DMS53 treated with DMSO at 0.1 percent for 48 hours (cell line): ENCODE data around the gene SRP54.
A peak's percentile ranks its signal among the peaks of the same experiment; 100 is the strongest.
"Not testable (repeated sequence)": the region's sequence is repeated elsewhere in the genome, so short reads cannot be mapped to it uniquely, and the experiment has no call there.

ENCODE experiments used
- DNase-seq: peaks from one replicate; lab custom pipeline; 2025; ENCODE audit not compliant: unreplicated experiment; lab: John Stamatoyannopoulos, UW

SRP54 gene

DNA sequence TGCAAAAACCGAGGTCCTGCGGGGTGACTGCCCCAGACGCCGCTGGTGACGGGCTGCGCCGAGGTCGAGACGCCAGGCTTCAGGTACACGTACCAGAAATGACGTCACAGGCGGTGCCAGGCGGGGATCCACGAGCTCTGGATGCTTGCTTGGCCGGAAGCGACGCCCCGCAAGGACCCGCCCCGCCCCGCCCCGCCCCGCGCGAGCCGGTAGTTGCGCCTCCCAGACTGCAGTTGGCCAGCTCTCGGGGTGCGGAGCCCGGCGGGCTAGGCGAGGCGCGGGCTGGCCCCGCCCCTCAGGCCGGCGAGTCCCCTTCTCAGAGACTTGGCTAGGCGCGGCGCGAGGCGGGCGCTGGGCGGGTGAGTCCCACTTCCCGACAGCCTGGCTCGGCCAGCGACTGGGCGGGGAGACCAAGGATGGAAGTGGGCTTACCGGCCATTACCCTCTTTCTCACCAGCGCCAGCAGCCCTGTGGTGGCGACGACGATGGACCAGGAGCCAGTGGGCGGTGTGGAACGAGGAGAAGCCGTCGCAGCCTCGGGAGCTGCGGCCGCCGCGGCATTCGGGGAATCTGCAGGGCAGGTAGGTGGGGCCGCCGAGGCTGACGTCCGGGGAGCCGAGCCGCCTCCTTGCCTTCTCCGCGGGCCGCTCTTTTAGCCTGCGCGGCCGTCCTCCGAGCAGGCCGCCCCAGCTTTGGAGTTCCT lies 63.4 kb downstream of the SRP54 start, which contains the start of gene FAM177A1:
TSS of gene FAM177A1 (plus strand) at position 225 of the 703 bp plus-strand sequence. CDS start at position 417, 192 bp downstream.
- peak; percentile 69 for DNase-seq

DNA sequence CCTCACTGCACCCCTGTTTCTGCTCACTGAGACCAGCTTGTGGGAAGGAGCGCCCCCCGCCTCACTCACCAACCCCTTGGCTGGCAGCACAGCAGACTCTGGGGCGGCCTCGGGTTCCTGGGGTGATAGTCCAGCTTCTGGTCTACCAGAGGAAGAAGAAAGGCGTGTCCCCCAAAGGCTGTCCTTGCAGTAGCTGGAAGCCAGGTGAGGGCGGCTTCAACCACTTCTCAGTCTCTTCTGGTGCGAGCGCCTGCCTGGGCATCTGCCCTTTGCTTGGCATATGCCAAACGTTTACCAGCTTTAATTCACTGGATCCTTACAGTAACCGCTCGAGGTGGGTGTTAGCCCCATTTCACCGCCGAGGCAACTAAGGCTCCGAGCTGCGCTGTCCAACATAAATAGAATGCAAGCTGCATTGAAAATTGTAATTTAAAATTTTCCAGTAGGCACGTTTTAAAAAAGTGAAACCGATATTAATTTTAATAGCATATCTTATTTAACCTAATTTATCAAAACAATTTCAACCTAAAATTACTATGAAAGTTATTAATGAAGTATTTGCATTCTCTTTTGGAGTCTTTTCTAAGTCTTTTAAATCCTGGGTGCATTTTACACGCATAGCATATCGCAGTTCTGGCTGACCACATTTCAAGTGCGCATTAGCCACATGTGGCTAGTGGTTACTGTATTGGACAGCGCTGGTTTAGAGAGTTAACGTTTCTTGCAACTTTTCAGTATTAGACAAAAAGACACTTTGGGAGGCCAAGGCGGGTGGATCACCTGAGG lies 64.2 kb downstream of the SRP54 start:
- DNase-seq, result no peak

DNA sequence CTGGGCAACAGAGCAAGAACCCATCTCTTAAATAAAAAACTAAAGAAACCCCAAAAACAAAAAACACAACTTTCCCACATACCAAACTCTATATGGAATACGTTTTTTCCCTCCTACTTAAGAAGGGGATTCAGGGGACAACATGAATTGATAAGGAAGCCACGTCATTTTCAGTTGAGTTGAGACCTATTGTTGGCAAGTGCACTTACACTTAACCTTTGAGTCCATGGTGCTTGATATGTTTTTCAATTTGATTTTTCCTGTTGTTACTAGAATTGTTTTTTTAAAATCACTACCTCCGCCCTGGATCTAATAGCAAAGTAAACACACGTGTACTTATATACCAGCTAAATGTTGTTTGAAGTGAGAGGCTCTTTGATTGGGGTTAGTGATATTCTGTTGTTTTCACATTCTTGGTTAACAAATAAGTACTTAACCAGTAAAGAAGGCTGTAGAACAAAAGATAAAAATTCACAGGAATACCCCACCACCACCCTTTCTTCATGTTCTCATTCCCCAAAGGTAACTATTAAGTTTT lies 65.3 kb downstream of the SRP54 start:
- peak; percentile 17 for DNase-seq

DNA sequence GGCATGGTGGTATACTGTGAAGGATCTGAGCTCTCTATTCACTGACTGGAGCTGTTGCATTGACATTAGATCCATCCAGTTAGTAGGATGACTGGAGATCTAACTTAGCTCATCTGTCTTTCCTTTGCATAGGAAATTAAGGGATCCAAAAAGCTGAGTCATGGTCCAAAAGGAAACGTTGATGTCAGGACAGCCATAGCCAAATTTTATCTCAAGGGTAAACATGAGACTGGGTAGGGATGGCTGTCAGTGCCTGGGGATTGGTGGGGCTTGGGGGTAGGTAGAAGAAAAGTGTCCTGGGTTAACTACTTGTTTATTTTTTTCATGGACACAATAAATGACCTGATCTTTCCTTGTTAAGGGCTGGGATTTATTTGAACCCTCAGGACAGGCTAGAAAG lies 67.9 kb downstream of the SRP54 start:
- no peak for DNase-seq

DNA sequence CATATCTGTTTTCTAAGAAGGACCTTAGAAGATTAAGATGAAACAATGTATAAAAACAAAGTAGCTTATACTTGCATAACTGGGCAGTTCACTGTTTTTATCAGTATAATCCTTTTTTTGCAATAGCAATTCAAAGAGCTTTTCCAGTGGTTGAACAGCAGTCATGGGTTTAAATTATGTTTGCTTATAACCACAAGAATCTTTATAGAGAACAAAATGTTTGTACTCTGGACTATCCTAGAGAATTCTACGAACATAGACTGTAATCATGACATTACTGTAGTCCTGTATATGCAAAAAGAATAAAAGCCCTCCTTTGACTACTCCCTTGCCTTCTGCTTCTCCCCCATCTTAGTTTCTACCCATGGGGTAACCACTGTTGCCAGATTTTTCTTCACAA lies 69.0 kb downstream of the SRP54 start:
- DNase-seq, result no peak

GRCh38 chr14:35052637-35053036 lies 69.8 kb downstream of the SRP54 start:
- no peak for DNase-seq

GRCh38 chr14:35061113-35061791 lies 78.5 kb downstream of the SRP54 start:
- not testable (repeated sequence) for DNase-seq

DNA sequence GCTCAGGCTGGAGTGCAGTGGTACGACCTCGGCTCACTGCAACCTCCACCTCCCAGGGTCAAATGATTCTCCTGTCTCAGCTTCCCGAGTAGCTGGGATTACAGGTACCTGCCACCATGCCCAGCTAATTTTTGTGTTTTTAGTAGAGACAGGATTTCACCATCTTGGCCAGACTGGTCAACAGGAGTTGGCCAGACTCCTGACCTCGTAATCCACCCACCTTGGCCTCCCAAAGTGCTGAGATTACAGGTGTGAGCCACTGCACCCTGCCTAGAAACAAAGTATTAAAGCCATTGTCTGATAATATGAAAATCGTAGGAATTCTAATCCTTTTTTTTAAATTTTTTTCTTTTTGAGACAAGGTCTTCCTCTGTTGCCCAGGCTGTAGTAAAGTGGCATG lies 82.9 kb downstream of the SRP54 start:
- not testable (repeated sequence) for DNase-seq

DNA sequence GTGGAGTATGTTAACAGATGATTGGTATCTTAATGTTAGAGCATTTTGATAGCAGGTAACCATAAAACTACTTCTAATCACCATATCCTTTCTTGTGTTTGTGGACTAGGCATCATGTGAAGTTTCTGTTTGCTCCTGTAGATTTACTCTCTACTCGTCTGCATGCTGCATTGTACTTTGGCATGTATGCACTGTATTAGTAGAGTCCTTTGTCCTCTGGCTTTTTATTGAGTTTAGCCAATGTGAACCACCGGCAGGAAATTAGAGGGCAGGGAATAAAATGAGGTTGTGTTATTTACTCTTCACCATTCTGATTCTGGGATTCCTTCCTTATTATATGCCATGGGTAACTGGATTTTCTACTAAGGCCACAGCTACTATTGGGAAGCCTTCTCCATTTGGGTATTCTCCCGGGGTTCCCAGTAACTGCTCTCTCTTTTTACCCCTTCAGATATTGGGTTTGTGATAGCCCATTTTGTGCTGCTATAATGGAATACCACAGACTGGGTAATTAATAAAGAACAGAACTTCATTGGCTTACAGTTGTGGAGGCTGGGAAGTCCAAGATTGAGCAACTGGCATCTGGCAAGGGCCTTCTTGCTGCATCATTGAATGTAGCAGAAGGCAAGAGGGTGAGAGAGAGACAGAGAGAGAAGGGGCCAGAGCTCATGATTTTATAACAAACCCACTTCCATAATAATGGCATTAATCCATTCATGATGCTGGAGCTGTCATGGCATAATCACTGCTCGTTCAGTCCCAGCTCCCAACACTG lies 85.6 kb downstream of the SRP54 start:
- no peak for DNase-seq

- no peak for DNase-seq
Measured at GRCh38 chr14:35072226-35072625, 89.4 kb downstream of the SRP54 start.

DNA sequence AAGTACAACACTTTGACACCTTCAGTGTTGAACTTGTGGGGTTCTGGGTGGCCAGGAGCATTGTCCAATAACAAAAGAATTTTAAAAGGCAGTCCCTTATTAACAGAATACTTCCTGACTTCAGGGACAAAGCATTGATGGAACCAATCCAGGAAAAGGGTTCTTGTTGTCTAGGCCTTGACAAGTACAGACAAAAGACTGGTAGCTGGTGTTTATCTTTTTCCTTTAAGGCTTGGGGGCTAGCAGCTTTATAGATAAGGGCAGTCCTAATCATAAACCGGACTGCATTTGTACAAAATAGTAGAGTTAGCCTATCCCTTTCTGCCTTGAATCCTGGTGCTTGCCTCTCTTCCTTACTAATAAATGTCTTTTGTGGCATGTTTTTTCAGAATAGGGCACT lies 90.7 kb downstream of the SRP54 start:
- no peak for DNase-seq

- no peak for DNase-seq
Measured at GRCh38 chr14:35078082-35078481, 95.3 kb downstream of the SRP54 start.
